ENCODE measurements around the gene TCN2.

DNA sequence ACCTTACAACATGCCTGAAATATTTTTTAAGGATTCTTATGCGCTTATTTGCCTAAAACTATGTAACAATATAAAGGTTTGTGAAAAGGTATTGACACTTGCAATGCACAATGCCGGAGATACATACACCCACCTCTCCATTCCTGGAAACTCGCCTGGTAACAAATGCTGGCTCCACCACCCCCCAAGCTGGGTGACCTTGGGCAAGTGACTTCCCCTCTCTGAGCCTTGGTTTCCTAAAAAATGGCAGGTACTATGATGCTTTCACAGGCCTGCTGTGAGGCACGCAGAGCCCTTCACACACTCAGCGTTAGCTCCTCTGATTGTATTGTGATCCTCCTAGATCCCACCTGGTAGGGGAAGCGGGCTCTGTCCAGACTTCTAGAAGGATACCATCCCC, 34.8 kb upstream of the TCN2 start:
- no peak for TF ChIP-seq HNF4G (IDR thresholded peaks at IDR 0.05)
- TF ChIP-seq CTCF (IDR thresholded peaks at IDR 0.05; ENCODE audit: low read depth, low read length, missing input control): no peak
- no peak for TF ChIP-seq REST (IDR thresholded peaks at IDR 0.05)
- no peak for TF ChIP-seq MAX (IDR thresholded peaks at IDR 0.05)
- TF ChIP-seq TAF1 (conservative IDR thresholded peaks at IDR 0.05): no peak
- no peak for TF ChIP-seq FOXA1 (IDR thresholded peaks at IDR 0.05)
- TF ChIP-seq, protein P1, sequence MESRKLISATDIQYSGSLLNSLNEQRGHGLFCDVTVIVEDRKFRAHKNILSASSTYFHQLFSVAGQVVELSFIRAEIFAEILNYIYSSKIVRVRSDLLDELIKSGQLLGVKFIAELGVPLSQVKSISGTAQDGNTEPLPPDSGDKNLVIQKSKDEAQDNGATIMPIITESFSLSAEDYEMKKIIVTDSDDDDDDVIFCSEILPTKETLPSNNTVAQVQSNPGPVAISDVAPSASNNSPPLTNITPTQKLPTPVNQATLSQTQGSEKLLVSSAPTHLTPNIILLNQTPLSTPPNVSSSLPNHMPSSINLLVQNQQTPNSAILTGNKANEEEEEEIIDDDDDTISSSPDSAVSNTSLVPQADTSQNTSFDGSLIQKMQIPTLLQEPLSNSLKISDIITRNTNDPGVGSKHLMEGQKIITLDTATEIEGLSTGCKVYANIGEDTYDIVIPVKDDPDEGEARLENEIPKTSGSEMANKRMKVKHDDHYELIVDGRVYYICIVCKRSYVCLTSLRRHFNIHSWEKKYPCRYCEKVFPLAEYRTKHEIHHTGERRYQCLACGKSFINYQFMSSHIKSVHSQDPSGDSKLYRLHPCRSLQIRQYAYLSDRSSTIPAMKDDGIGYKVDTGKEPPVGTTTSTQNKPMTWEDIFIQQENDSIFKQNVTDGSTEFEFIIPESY (IDR thresholded peaks at IDR 0.05): no peak
- TF ChIP-seq EGR1 (IDR thresholded peaks at IDR 0.05; ENCODE audit: low read depth in 2 of 2): no peak
- no peak for TF ChIP-seq YY1 (IDR thresholded peaks at IDR 0.05)
- TF ChIP-seq HNF4A (conservative IDR thresholded peaks at IDR 0.05): no peak
- no peak for TF ChIP-seq GABPA (IDR thresholded peaks at IDR 0.05 in 1 of 2, conservative IDR thresholded peaks at IDR 0.05 in 1 of 2)
- TF ChIP-seq SP1 (IDR thresholded peaks at IDR 0.05): no peak
- no peak for TF ChIP-seq ATF3 (IDR thresholded peaks at IDR 0.05)

Data from liver (tissue), 3 donors.